Liver (tissue), 9 donors: ENCODE data around the gene TEX9. TPM values are rescaled to one million over a fixed set of nuclear protein-coding genes. Genes with fewer than 3 reads are reported as not detected.

Experiments
- DNase-seq: peaks from one replicate; pipeline ENCODE4 v3.0.0-alpha.2; 2017; ENCODE audit warnings: low spot score
- H3K27ac ChIP-seq, 2 donors: one replicate each; pipeline ENCODE4 v1.7.0; 2013; ENCODE audit warnings: inconsistent platforms in 2 of 2, low read length in 2 of 2, control low read depth in 1 of 2, low read depth in 1 of 2, mild to moderate bottlenecking in 1 of 2
- H3K27me3 ChIP-seq, 4 donors: one replicate each; pipeline versions ENCODE4 v1.6.1 to v1.7.0; 2013; ENCODE audit warnings: low read length in 3 of 4, inconsistent platforms in 1 of 4, mild to moderate bottlenecking in 1 of 4, moderate library complexity in 1 of 4; ENCODE audit not compliant: control insufficient read depth in 4 of 4, insufficient read depth in 4 of 4
- H3K36me3 ChIP-seq, 4 donors: one replicate each; pipeline versions ENCODE4 v1.6.1 to v1.7.0; 2013; ENCODE audit warnings: low read length in 3 of 4, mild to moderate bottlenecking in 3 of 4, low read depth in 1 of 4, moderate library complexity in 1 of 4; ENCODE audit not compliant: control insufficient read depth in 4 of 4, insufficient read depth in 3 of 4
- H3K4me1 ChIP-seq, 4 donors: one replicate each; pipeline versions ENCODE4 v1.6.1 to v1.7.0; 2013; ENCODE audit warnings: low read length in 3 of 4, mild to moderate bottlenecking in 3 of 4, moderate library complexity in 1 of 4; ENCODE audit not compliant: control insufficient read depth in 4 of 4, insufficient read depth in 4 of 4
- H3K4me3 ChIP-seq, 3 donors: one replicate each; pipeline versions ENCODE4 v1.6.1 to v1.7.0; 2013; ENCODE audit warnings: low read length in 3 of 3, control low read depth in 1 of 3, low read depth in 1 of 3, mild to moderate bottlenecking in 1 of 3
- H3K9ac ChIP-seq, 2 donors: one replicate each; pipeline ENCODE4 v1.7.0; 2013; ENCODE audit warnings: low read length in 2 of 2, mild to moderate bottlenecking in 2 of 2, moderate library complexity in 2 of 2, control low read depth in 1 of 2, low read depth in 1 of 2
- H3K9me3 ChIP-seq, 4 donors: one replicate each; pipeline versions ENCODE4 v1.6.1 to v1.7.0; 2013; ENCODE audit warnings: low read length in 3 of 4; ENCODE audit not compliant: control insufficient read depth in 4 of 4
- FOXA1 ChIP-seq: IDR thresholded peaks from 2 replicates; pipeline ENCODE4 v1.6.1; 2016; ENCODE audit warnings: antibody characterized with exemption
- FOXA2 ChIP-seq: IDR thresholded peaks from 2 replicates; pipeline ENCODE4 v1.6.1; 2016; ENCODE audit warnings: antibody characterized with exemption
- GABPA ChIP-seq, 2 donors: IDR thresholded peaks in 1 of 2; conservative IDR thresholded peaks in 1 of 2; 2 replicates each; pipeline ENCODE4 v1.6.1; 2016; ENCODE audit warnings: antibody characterized with exemption in 2 of 2, mild to moderate bottlenecking in 1 of 2, moderate library complexity in 1 of 2
- JUND ChIP-seq, 2 donors: IDR thresholded peaks; 2 replicates each; pipeline ENCODE4 v1.6.1; 2016; ENCODE audit warnings: antibody characterized with exemption in 2 of 2
- RXRA ChIP-seq, 2 donors: IDR thresholded peaks; 2 replicates each; pipeline ENCODE4 v1.6.1; 2017 to 2018; ENCODE audit warnings: antibody characterized with exemption in 2 of 2, mild to moderate bottlenecking in 1 of 2
- SP1 ChIP-seq: IDR thresholded peaks from 2 replicates; pipeline ENCODE4 v1.6.1; 2018; ENCODE audit warnings: antibody characterized with exemption, mild to moderate bottlenecking
- YY1 ChIP-seq: IDR thresholded peaks from 2 replicates; pipeline ENCODE4 v1.6.1; 2016; ENCODE audit warnings: antibody characterized with exemption, mild to moderate bottlenecking
- WGBS: extraction: QIAGEN DNeasy Blood & Tissue Kit; methylation state at CpG from one replicate; pipeline ENCODE4 v1.1.7; 2013; 5-methylcytosine and 5-hydroxymethylcytosine counted together
- polyA plus RNA-seq, 2 donors: library from polyadenylated mRNA; stranded (reverse) in 1 of 2; unstranded in 1 of 2; fragments of 200-250 nt in 1 of 2; fragments of >200 nt in 1 of 2; fragmentation: Nextera tagmentation in 1 of 2; extraction: Ambion mirVana in 1 of 2; gene quantifications; one replicate each; pipeline versions ENCODE4 v1.2.1 to v1.2.3, GENCODE V29; 2013 to 2015
- total RNA-seq, 2 donors: library from RNA; depleted of rRNA; stranded (reverse); fragments of >200 nt; gene quantifications; one replicate each; pipeline ENCODE4 v1.2.3, GENCODE V29; 2014
- TF ChIP-seq, protein P1 (sequence below): IDR thresholded peaks from 2 replicates; pipeline ENCODE4 v1.6.1; 2016; ENCODE audit warnings: antibody characterized with exemption, mild to moderate bottlenecking
- TF ChIP-seq, protein P2 (sequence below): IDR thresholded peaks from 2 replicates; pipeline ENCODE4 v1.6.1; 2016; ENCODE audit warnings: antibody characterized with exemption
- TF ChIP-seq, protein P3 (sequence below): IDR thresholded peaks from 2 replicates; pipeline ENCODE4 v1.6.1; 2016; ENCODE audit warnings: antibody characterized with exemption
- donor health status: healthy.
- donor health status: healthy.
- donor health status: healthy.
- donor health status: healthy.
- donor health status: healthy.

Gene TEX9
- total and polyA plus RNA-seq, 4 donors: 0.48 to 1.4 (median 0.90) TPM

DNA sequence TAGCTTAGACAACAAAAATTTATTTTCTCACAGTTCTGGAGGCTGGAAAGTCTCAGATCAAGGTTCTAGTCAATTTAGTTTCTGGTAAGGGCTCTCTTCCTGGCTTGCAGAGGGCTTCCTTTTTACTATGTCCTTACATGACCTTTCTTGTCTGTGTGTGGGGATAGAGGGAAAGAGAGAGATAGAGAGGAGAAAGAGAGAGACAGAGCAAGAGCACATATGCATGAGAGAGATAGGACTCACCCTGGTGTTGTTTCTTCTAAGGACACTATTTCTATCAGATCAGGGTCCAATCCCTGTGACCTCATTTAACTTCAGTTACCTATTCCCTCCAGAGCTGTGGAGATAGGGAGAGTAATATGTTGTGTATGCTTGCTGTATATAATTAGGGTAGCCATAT is 44.9 kb upstream of the TEX9 start:
- Histone ChIP-seq H3K4me1 (no peaks in the 10 kb centered on the region), H3K27me3 (no peaks in the 10 kb centered on the region), H3K36me3 (no peaks in the 10 kb centered on the region), H3K4me3 (no peak overlapping the region), H3K9me3 (peaks cover 0 to 3% (median 0%) of the 10 kb centered on the region in 4 donors), H3K27ac (no peak overlapping the region), H3K9ac (no peak overlapping the region)
- TF ChIP-seq, protein P1, sequence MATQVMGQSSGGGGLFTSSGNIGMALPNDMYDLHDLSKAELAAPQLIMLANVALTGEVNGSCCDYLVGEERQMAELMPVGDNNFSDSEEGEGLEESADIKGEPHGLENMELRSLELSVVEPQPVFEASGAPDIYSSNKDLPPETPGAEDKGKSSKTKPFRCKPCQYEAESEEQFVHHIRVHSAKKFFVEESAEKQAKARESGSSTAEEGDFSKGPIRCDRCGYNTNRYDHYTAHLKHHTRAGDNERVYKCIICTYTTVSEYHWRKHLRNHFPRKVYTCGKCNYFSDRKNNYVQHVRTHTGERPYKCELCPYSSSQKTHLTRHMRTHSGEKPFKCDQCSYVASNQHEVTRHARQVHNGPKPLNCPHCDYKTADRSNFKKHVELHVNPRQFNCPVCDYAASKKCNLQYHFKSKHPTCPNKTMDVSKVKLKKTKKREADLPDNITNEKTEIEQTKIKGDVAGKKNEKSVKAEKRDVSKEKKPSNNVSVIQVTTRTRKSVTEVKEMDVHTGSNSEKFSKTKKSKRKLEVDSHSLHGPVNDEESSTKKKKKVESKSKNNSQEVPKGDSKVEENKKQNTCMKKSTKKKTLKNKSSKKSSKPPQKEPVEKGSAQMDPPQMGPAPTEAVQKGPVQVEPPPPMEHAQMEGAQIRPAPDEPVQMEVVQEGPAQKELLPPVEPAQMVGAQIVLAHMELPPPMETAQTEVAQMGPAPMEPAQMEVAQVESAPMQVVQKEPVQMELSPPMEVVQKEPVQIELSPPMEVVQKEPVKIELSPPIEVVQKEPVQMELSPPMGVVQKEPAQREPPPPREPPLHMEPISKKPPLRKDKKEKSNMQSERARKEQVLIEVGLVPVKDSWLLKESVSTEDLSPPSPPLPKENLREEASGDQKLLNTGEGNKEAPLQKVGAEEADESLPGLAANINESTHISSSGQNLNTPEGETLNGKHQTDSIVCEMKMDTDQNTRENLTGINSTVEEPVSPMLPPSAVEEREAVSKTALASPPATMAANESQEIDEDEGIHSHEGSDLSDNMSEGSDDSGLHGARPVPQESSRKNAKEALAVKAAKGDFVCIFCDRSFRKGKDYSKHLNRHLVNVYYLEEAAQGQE: no peak
- no peak for TF ChIP-seq FOXA2
- TF ChIP-seq, protein P2, sequence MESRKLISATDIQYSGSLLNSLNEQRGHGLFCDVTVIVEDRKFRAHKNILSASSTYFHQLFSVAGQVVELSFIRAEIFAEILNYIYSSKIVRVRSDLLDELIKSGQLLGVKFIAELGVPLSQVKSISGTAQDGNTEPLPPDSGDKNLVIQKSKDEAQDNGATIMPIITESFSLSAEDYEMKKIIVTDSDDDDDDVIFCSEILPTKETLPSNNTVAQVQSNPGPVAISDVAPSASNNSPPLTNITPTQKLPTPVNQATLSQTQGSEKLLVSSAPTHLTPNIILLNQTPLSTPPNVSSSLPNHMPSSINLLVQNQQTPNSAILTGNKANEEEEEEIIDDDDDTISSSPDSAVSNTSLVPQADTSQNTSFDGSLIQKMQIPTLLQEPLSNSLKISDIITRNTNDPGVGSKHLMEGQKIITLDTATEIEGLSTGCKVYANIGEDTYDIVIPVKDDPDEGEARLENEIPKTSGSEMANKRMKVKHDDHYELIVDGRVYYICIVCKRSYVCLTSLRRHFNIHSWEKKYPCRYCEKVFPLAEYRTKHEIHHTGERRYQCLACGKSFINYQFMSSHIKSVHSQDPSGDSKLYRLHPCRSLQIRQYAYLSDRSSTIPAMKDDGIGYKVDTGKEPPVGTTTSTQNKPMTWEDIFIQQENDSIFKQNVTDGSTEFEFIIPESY: no peak
- no peak for TF ChIP-seq GABPA (IDR thresholded peaks at IDR 0.05 in 1 of 2, conservative IDR thresholded peaks at IDR 0.05 in 1 of 2)
- no peak for TF ChIP-seq RXRA (IDR thresholded peaks at IDR 0.05)
- TF ChIP-seq YY1: no peak
- TF ChIP-seq SP1: no peak
- TF ChIP-seq, protein P3, sequence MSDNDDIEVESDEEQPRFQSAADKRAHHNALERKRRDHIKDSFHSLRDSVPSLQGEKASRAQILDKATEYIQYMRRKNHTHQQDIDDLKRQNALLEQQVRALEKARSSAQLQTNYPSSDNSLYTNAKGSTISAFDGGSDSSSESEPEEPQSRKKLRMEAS: no peak
- no peak for DNase-seq

DNA sequence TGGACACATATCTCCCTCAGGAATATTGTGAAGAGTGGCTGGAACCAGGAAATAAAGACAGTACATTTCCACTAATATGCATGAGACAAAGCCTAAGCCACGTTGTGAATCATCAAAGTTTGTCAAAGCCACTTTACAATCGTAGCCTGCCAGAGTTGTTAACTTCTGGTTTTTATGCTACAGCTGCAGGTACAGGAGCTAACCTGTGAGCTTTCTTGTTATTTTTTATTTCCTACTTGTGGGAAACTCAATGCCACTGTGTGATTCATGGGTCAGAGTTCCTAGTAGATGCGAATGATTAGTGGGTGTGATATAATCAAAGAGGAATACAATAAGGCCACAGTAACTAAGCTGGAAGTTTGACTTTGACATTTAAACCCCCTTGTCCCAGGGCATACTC is 44.4 kb upstream of the TEX9 start:
- Histone ChIP-seq H3K36me3 (no peaks in the 10 kb centered on the region), H3K4me3 (no peak overlapping the region), H3K9me3 (peaks cover 0 to 3% (median 0%) of the 10 kb centered on the region in 4 donors), H3K4me1 (no peaks in the 10 kb centered on the region), H3K9ac (no peak overlapping the region), H3K27ac (no peak overlapping the region), H3K27me3 (no peaks in the 10 kb centered on the region)
- DNase-seq: no peak
- 79% methylated on average over 3 of the region's 3 CpGs for WGBS
- TF ChIP-seq SP1: no peak
- TF ChIP-seq, protein P2: no peak
- TF ChIP-seq, protein P3: no peak
- TF ChIP-seq JUND (IDR thresholded peaks at IDR 0.05): no peak
- no peak for TF ChIP-seq FOXA1
